Pancreas (tissue), 10 donors: ENCODE data around the gene PRR20E. TPM values are rescaled to one million over a fixed set of nuclear protein-coding genes. Genes with fewer than 3 reads are reported as not detected.
"Not testable (repeated sequence)": the region's sequence is repeated elsewhere in the genome, so short reads cannot be mapped to it uniquely, and the experiment has no call there.

Source experiments
- ATAC-seq, 4 donors: fragments of 200-7000 bp; cut with Tn5 transposase; one replicate each; pipeline versions ENCODE4 v1.8.0 to v1.9.1; 2020; ENCODE audit warnings: mild to moderate bottlenecking in 4 of 4, moderate library complexity in 4 of 4
- DNase-seq, 6 donors: peaks; one replicate each; pipeline ENCODE4 v3.0.0-alpha.2; 2020
- FAIRE-seq: peaks from 2 replicates; lab custom pipeline; 2012; peaks lifted over from hg19 to GRCh38; lab: Jason Lieb, UNC
- H3K27ac ChIP-seq, 4 donors: fragments of 200-600 bp; sonication (generic); 1 replicate in 3 of 4; 2 replicates in 1 of 4; pipeline versions ENCODE4 v1.5.0 to v1.8.0; 2020
- H3K27me3 ChIP-seq, 4 donors: fragments of 200-600 bp; one replicate each; pipeline ENCODE4 v1.8.0; 2021
- H3K36me3 ChIP-seq, 3 donors: fragments of 200-600 bp; sonication (generic) in 1 of 3; one replicate each; pipeline versions ENCODE4 v1.5.0 to v1.8.0; 2020 to 2021
- H3K4me1 ChIP-seq, 3 donors: fragments of 200-600 bp; one replicate each; pipeline ENCODE4 v1.8.0; 2021
- H3K4me3 ChIP-seq, 4 donors: fragments of 200-600 bp; sonication (generic) in 2 of 4; one replicate each; pipeline versions ENCODE4 v1.5.0 to v1.8.0; 2020 to 2021
- H3K9me3 ChIP-seq, 4 donors: fragments of 200-600 bp; one replicate each; pipeline ENCODE4 v1.8.0; 2021
- WGBS, 2 donors: extraction: QIAGEN DNeasy Blood & Tissue Kit; methylation state at CpG; one replicate each; pipeline ENCODE4 v1.1.7; 2013; 5-methylcytosine and 5-hydroxymethylcytosine counted together
- intact Hi-C, 3 donors: fragments of 100-400 bp; cut with DNase I; formaldehyde crosslinking; loops; one replicate each; pipeline versions ENCODE4 v1.11.1 to v1.14.2; 2022
- polyA plus RNA-seq, 2 donors: library from polyadenylated mRNA; stranded (reverse); fragments of 200-250 nt; gene quantifications; one replicate each; pipeline ENCODE4 v1.2.3, GENCODE V29; 2013
- total RNA-seq, 6 donors: library from RNA; stranded (reverse); fragmentation: NEBNext Ultra II Directional in 4 of 6; extraction: Animal tissue kit (Norgen Biotek cat#: 25700) in 4 of 6; gene quantifications; one replicate each; pipeline versions ENCODE4 v1.2.1 to v1.2.4, GENCODE V29; 2021 to 2023
- TF ChIP-seq, protein P1 (sequence below), 4 donors: fragments of 200-600 bp; sonication (generic) in 3 of 4; IDR thresholded peaks; one replicate each; pipeline versions ENCODE4 v1.5.0 to v1.8.0; 2021; ENCODE audit warnings: antibody characterized with exemption in 4 of 4
- donor health status: healthy with polysubstance abuse.
- donor health status: DM: no; HTN: no; CAD: no; lungs with moderate emphysema.
- donor health status: DM: no; HTN: no; CAD: no.
- donor health status: control.
- donor health status: control.
- donor health status: Bipolar disorder and iron deficiency.
- donor health status: DM: yes; HTN: yes; CAD: no.
- donor health status: DM: no; HTN: no; CAD: no.
- donor health status: DM: no; HTN: no; CAD: no.
- donor health status: DM: yes; HTN: yes; CAD: no.

Gene PRR20E
- total and polyA plus RNA-seq, 8 donors, result not detected

DNA sequence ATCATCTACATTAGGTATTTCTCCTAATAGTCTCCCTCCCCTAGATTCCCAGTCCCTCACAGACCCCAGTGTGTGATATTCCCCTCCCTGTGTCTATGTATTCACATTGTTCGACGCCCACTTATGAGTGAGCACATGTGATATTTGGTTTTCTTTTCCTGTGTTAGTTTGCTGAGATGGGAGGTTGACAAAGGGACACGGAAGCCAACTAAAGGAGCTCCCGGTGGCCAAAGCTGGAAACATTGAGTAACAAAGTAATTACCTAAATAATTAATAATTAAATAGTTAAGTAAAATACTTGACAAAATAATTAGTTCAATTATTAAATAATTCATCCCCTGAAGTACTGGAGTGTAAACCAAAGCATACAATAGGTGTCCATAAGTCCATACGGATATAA lies 28.0 kb upstream of the PRR20E start:
- Histone ChIP-seq H3K4me3 (no peak overlapping the region), H3K4me1 (no peaks in the 10 kb centered on the region), H3K9me3 (no peaks in the 10 kb centered on the region), H3K27me3 (no peaks in the 10 kb centered on the region), H3K27ac (no peak overlapping the region), H3K36me3 (no peaks in the 10 kb centered on the region)
- intact Hi-C loops, result no loop called here
- 67 to 81% methylated on average over 5 of the region's 5 CpGs for WGBS, 2 donors
- TF ChIP-seq, protein P1, sequence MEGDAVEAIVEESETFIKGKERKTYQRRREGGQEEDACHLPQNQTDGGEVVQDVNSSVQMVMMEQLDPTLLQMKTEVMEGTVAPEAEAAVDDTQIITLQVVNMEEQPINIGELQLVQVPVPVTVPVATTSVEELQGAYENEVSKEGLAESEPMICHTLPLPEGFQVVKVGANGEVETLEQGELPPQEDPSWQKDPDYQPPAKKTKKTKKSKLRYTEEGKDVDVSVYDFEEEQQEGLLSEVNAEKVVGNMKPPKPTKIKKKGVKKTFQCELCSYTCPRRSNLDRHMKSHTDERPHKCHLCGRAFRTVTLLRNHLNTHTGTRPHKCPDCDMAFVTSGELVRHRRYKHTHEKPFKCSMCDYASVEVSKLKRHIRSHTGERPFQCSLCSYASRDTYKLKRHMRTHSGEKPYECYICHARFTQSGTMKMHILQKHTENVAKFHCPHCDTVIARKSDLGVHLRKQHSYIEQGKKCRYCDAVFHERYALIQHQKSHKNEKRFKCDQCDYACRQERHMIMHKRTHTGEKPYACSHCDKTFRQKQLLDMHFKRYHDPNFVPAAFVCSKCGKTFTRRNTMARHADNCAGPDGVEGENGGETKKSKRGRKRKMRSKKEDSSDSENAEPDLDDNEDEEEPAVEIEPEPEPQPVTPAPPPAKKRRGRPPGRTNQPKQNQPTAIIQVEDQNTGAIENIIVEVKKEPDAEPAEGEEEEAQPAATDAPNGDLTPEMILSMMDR (IDR thresholded peaks at IDR 0.05), result no peak
- FAIRE-seq, result no peak
- ATAC-seq, result no peak
- DNase-seq, result no peak

GRCh38 chr13:57139781-57140180 lies 27.2 kb upstream of the PRR20E start:
- H3K4me3 ChIP-seq, FAIRE-seq, intact Hi-C loops, ATAC-seq, H3K27ac ChIP-seq, H3K27me3 ChIP-seq, H3K36me3 ChIP-seq, H3K4me1 ChIP-seq, H3K9me3 ChIP-seq: not testable (repeated sequence)
- peak in 1 of 6 donors; percentile 24 for DNase-seq
- 76 to 90% methylated on average over 4 to 7 of the region's 18 CpGs for whole genome bisulfite sequencing, 2 donors

GRCh38 chr13:57140235-57140968 lies 26.6 kb upstream of the PRR20E start, which contains the start of gene PRR20A:
TSS of gene PRR20A (plus strand) at chr13:57140918. CDS start at chr13:57141305, 387 bp downstream.
- H3K9me3 ChIP-seq, H3K27ac ChIP-seq, DNase-seq, H3K4me1 ChIP-seq, ATAC-seq, H3K27me3 ChIP-seq, intact Hi-C loops, H3K36me3 ChIP-seq, H3K4me3 ChIP-seq, FAIRE-seq: not testable (repeated sequence)
- 86 to 87% methylated on average over 7 to 10 of the region's 34 CpGs for WGBS, 2 donors

GRCh38 chr13:57147188-57147587 lies 19.8 kb upstream of the PRR20E start, which contains the start of gene PRR20B:
TSS of gene PRR20B (plus strand) at chr13:57147488. CDS start at chr13:57147875, 387 bp downstream.
- FAIRE-seq, intact Hi-C loops, H3K27me3 ChIP-seq, DNase-seq, H3K27ac ChIP-seq, ATAC-seq, H3K36me3 ChIP-seq, H3K4me1 ChIP-seq, H3K9me3 ChIP-seq, H3K4me3 ChIP-seq: not testable (repeated sequence)
- WGBS, 2 donors, result no CpG with 5 or more reads among the region's 22 CpGs

- intact Hi-C loops, DNase-seq, H3K4me3 ChIP-seq, FAIRE-seq, H3K4me1 ChIP-seq, ATAC-seq, H3K36me3 ChIP-seq, H3K9me3 ChIP-seq, H3K27ac ChIP-seq, H3K27me3 ChIP-seq: not testable (repeated sequence)
- WGBS, 2 donors, result 83 to 91% methylated on average over 6 of the region's 14 CpGs
Observed at GRCh38 chr13:57148106-57148505, 18.9 kb upstream of the PRR20E start.

DNA sequence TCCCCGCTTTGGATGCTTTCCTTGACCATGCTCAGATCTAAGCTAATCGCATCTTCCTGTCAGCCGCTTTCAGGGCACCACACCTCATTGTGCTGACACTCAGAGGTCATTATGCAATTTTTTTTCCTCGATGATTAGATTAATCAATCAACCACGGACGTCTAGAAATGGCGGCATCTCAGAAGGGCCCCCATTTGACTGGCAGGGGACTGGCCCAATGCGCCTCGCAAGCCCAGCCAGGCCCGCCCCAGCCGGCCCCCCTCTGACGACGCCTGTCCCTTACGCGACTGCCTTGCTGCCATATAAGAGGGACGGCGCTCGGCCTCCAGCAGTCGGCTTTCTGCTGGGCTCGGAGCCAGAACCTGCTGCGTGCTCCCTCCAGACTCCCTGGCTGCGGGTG lies 13.2 kb upstream of the PRR20E start, which contains the start of gene PRR20C:
Gene PRR20C (plus strand): TSS at position 301 of the 400 bp plus-strand sequence. CDS start 387 bp downstream, outside the sequence.
- H3K36me3 ChIP-seq, DNase-seq, FAIRE-seq, H3K9me3 ChIP-seq, H3K4me3 ChIP-seq, H3K4me1 ChIP-seq, intact Hi-C loops, H3K27ac ChIP-seq, H3K27me3 ChIP-seq, ATAC-seq: not testable (repeated sequence)
- WGBS, 2 donors, result no CpG with 5 or more reads among the region's 22 CpGs

DNA sequence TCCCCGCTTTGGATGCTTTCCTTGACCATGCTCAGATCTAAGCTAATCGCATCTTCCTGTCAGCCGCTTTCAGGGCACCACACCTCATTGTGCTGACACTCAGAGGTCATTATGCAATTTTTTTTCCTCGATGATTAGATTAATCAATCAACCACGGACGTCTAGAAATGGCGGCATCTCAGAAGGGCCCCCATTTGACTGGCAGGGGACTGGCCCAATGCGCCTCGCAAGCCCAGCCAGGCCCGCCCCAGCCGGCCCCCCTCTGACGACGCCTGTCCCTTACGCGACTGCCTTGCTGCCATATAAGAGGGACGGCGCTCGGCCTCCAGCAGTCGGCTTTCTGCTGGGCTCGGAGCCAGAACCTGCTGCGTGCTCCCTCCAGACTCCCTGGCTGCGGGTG lies 6.7 kb upstream of the PRR20E start, which contains the start of gene PRR20D:
Gene PRR20D (plus strand): TSS at position 301 of the 400 bp plus-strand sequence. CDS start 387 bp downstream, outside the sequence.
- FAIRE-seq, H3K4me1 ChIP-seq, ATAC-seq, H3K36me3 ChIP-seq, H3K27ac ChIP-seq, H3K4me3 ChIP-seq, H3K27me3 ChIP-seq, intact Hi-C loops, DNase-seq, H3K9me3 ChIP-seq: not testable (repeated sequence)
- no CpG with 5 or more reads among the region's 22 CpGs for WGBS, 2 donors

DNA sequence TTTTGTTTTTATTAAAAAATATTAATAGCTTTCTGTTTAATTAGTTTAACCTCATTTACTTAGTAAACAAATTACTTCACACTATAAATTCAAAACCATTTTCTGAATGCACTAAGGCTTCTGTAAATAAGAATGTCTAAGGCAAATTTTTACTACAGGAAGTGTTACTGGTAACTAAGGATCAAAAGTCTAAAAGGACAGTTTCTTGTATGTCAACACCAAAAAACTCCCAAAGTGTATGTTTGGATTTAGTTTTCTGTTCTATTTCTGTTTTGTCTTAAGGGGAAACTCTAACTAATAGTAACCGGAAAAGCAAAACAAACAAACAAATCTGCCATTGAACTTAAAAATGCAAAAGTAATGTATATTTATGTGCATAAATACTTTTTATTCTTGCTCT lies 24.7 kb downstream of the PRR20E start:
- intact Hi-C loops, result no loop called here
- DNase-seq, result no peak
- Histone ChIP-seq H3K36me3 (no peaks in the 10 kb centered on the region), H3K4me3 (no peak overlapping the region), H3K4me1 (no peaks in the 10 kb centered on the region), H3K27ac (no peak overlapping the region), H3K27me3 (no peaks in the 10 kb centered on the region), H3K9me3 (no peaks in the 10 kb centered on the region)
- TF ChIP-seq, protein P1 (IDR thresholded peaks at IDR 0.05), result no peak
- 76 to 85% methylated on average over 1 of the region's 1 CpG for WGBS, 2 donors
- FAIRE-seq, result no peak
- ATAC-seq, result no peak
